Breast epithelium (tissue), 3 donors: ENCODE data around the gene DHRS4.

Source experiments
- CTCF ChIP-seq, 3 donors: fragments of 450-650 bp; IDR thresholded peaks; one replicate each; pipeline ENCODE4 v1.5.1; 2016 to 2017; ENCODE audit warnings: antibody characterized with exemption in 3 of 3, mild to moderate bottlenecking in 3 of 3, moderate library complexity in 3 of 3
- POLR2A ChIP-seq: fragments of 450-650 bp; IDR thresholded peaks from one replicate; pipeline ENCODE4 v1.6.1; 2016; ENCODE audit warnings: antibody characterized with exemption, mild to moderate bottlenecking, moderate library complexity
- POLR2AphosphoS5 ChIP-seq, 3 donors: sonication (generic); formaldehyde crosslinking; IDR thresholded peaks; one replicate each; pipeline ENCODE4 v1.6.1; 2017; ENCODE audit warnings: antibody characterized with exemption in 3 of 3

GRCh38 chr14:23935158-23935557 is 18.4 kb upstream of the DHRS4 start:
- TF ChIP-seq CTCF (IDR thresholded peaks at IDR 0.05) (no peak), POLR2A (no peak), POLR2AphosphoS5 (IDR thresholded peaks at IDR 0.05) (no peak)
